ENCODE results near the gene FZR1. TPM values are rescaled to one million over a fixed set of nuclear protein-coding genes. Genes with fewer than 3 reads are reported as not detected.

The FZR1 gene
- total and polyA plus RNA-seq, 10 donors = 9.8 to 53.6 (median 37.1) TPM

GRCh38 chr19:3458229-3459088 is 47.7 kb upstream of the FZR1 start:
- peak overlapping the region; percentile 63 to 85 (median 80) for H3K27ac ChIP-seq
- H3K27me3 ChIP-seq (replicated peaks in 1 of 7) = no peaks in the 10 kb centered on the region
- H3K9me3 ChIP-seq = no peaks in the 10 kb centered on the region
- H3K4me1 ChIP-seq = peaks cover 11 to 53% (median 35%) of the 10 kb centered on the region in 6 donors
- H3K4me3 ChIP-seq = peak overlapping the region in 1 of 8 donors; percentile 22
- TF ChIP-seq POLR2AphosphoS5 (IDR thresholded peaks at IDR 0.05) (no peak), POLR2A (IDR thresholded peaks at IDR 0.05) (no peak)
- TF ChIP-seq, protein P1, sequence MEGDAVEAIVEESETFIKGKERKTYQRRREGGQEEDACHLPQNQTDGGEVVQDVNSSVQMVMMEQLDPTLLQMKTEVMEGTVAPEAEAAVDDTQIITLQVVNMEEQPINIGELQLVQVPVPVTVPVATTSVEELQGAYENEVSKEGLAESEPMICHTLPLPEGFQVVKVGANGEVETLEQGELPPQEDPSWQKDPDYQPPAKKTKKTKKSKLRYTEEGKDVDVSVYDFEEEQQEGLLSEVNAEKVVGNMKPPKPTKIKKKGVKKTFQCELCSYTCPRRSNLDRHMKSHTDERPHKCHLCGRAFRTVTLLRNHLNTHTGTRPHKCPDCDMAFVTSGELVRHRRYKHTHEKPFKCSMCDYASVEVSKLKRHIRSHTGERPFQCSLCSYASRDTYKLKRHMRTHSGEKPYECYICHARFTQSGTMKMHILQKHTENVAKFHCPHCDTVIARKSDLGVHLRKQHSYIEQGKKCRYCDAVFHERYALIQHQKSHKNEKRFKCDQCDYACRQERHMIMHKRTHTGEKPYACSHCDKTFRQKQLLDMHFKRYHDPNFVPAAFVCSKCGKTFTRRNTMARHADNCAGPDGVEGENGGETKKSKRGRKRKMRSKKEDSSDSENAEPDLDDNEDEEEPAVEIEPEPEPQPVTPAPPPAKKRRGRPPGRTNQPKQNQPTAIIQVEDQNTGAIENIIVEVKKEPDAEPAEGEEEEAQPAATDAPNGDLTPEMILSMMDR (IDR thresholded peaks at IDR 0.05 in 8 of 11, conservative IDR thresholded peaks at IDR 0.05 in 3 of 11) = no peak
- intact Hi-C loops (cut with DNase I; ENCODE audit: low total_unique reads) = no loop called here
- DNase-seq = no peak
- peaks cover 0 to 100% (median 38%) of the 10 kb centered on the region in 6 donors for H3K36me3 ChIP-seq
- WGBS, 5 donors = 60 to 74% (median 67%) methylated on average over 15 to 19 of the region's 19 CpGs

GRCh38 chr19:3459089-3459881 is 46.8 kb upstream of the FZR1 start:
- intact Hi-C loops (cut with DNase I; ENCODE audit: low total_unique reads) = no loop called here
- H3K36me3 ChIP-seq = peaks cover 0 to 100% (median 37%) of the 10 kb centered on the region in 6 donors

GRCh38 chr19:3459965-3460582 is 46.0 kb upstream of the FZR1 start:
- Histone ChIP-seq H3K4me1 (peaks cover 11 to 60% (median 35%) of the 10 kb centered on the region in 6 donors), H3K27me3 (replicated peaks in 1 of 7) (no peaks in the 10 kb centered on the region), H3K36me3 (peaks cover 0 to 99% (median 30%) of the 10 kb centered on the region in 6 donors), H3K27ac (peak overlapping the region in 7 of 8 donors; percentile 32 to 85 (median 82)), H3K4me3 (no peak overlapping the region), H3K9me3 (no peaks in the 10 kb centered on the region)
- no peak for DNase-seq
- WGBS, 5 donors = 69 to 80% (median 79%) methylated on average over 10 to 15 of the region's 15 CpGs
- intact Hi-C loops (cut with DNase I; ENCODE audit: low total_unique reads) = no loop called here
- TF ChIP-seq, protein P1 (IDR thresholded peaks at IDR 0.05 in 8 of 11, conservative IDR thresholded peaks at IDR 0.05 in 3 of 11) = no peak
- TF ChIP-seq POLR2AphosphoS5 (IDR thresholded peaks at IDR 0.05) (no peak), POLR2A (IDR thresholded peaks at IDR 0.05) (no peak)

More at GRCh38 chr19:3459089-3459881, 46.8 kb upstream of the FZR1 start:
- Histone ChIP-seq H3K27me3 (replicated peaks in 1 of 7) (no peaks in the 10 kb centered on the region), H3K9me3 (no peaks in the 10 kb centered on the region), H3K4me3 (peak overlapping the region in 1 of 8 donors; percentile 22), H3K27ac (peak overlapping the region; percentile 63 to 85 (median 80)), H3K4me1 (peaks cover 11 to 56% (median 35%) of the 10 kb centered on the region in 6 donors)
- 42 to 68% (median 54%) methylated on average over 22 to 26 of the region's 26 CpGs for WGBS, 5 donors
- TF ChIP-seq POLR2A (IDR thresholded peaks at IDR 0.05) = no peak
- peak; percentile 39 to 69 (median 68) for TF ChIP-seq POLR2AphosphoS5 (IDR thresholded peaks at IDR 0.05)
- TF ChIP-seq, protein P1 (IDR thresholded peaks at IDR 0.05 in 8 of 11, conservative IDR thresholded peaks at IDR 0.05 in 3 of 11) = no peak
- DNase-seq = no peak

Data from spleen (tissue), 11 donors.